Fibroblast of lung (primary cell): Measurements from ENCODE around the gene HNRNPA0. TPM values are rescaled to one million over a fixed set of nuclear protein-coding genes. Genes with fewer than 3 reads are reported as not detected.

Experiments used
- DNase-seq, 2 donors: peaks; one replicate each; pipeline versions ENCODE4 v3.0.0 to v3.0.0-alpha.2; 2010; ENCODE audit warnings: low read depth in 2 of 2
- H2AFZ ChIP-seq: 2 replicates; pipeline ENCODE4 v1.5.1; 2012; ENCODE audit warnings: low read length, control low read depth, inconsistent platforms
- H3K27ac ChIP-seq: 2 replicates; pipeline ENCODE4 v1.5.1; 2011; ENCODE audit warnings: low read length, control low read depth; ENCODE audit not compliant: insufficient read depth
- H3K27me3 ChIP-seq: 2 replicates; pipeline ENCODE4 v1.5.1; 2011; ENCODE audit warnings: mild to moderate bottlenecking, low read length; ENCODE audit not compliant: control insufficient read depth, insufficient read depth
- H3K36me3 ChIP-seq: 2 replicates; pipeline ENCODE4 v1.5.1; 2011; ENCODE audit warnings: low read length; ENCODE audit not compliant: control insufficient read depth, insufficient read depth
- H3K4me1 ChIP-seq: 2 replicates; pipeline ENCODE4 v1.5.1; 2011; ENCODE audit warnings: low read length; ENCODE audit not compliant: control insufficient read depth, insufficient read depth; ENCODE audit errors: extremely low read depth
- H3K4me2 ChIP-seq: 2 replicates; pipeline ENCODE4 v1.5.1; 2011; ENCODE audit warnings: low read length, control low read depth; ENCODE audit not compliant: insufficient read depth; ENCODE audit errors: extremely low read depth
- H3K4me3 ChIP-seq, 4 experiments: fragments of 200-600 bp in 1 of 4; sonication (generic) in 1 of 4; replicated peaks in 1 of 4; 2 replicates each; pipeline ENCODE4 v1.5.1; 2011 to 2016; ENCODE audit warnings: low read length in 4 of 4, low read depth in 3 of 4, mild to moderate bottlenecking in 3 of 4, control low read depth in 2 of 4, inconsistent platforms in 1 of 4, mixed read lengths in 1 of 4; ENCODE audit not compliant: insufficient read depth in 1 of 4; ENCODE audit errors: control extremely low read depth in 1 of 4
- H3K79me2 ChIP-seq: 2 replicates; pipeline ENCODE4 v1.5.1; 2012; ENCODE audit warnings: mild to moderate bottlenecking, low read length, inconsistent platforms; ENCODE audit not compliant: control insufficient read depth, insufficient read depth
- H3K9ac ChIP-seq: 2 replicates; pipeline ENCODE4 v1.5.1; 2011; ENCODE audit warnings: mild to moderate bottlenecking, low read length, control low read depth; ENCODE audit not compliant: insufficient read depth
- H3K9me3 ChIP-seq: 2 replicates; pipeline ENCODE4 v1.5.1; 2012; ENCODE audit warnings: low read depth, low read length; ENCODE audit not compliant: control insufficient read depth, insufficient read depth
- H4K20me1 ChIP-seq: 2 replicates; pipeline ENCODE4 v1.5.1; 2011; ENCODE audit warnings: low read length; ENCODE audit not compliant: control insufficient read depth, insufficient read depth; ENCODE audit errors: extremely low read depth
- CTCF ChIP-seq, 2 donors: IDR thresholded peaks in 1 of 2; conservative IDR thresholded peaks in 1 of 2; 1 replicate in 1 of 2; 2 replicates in 1 of 2; pipeline ENCODE4 v1.5.1; 2011 to 2012; ENCODE audit warnings: low read length in 2 of 2, control low read depth in 1 of 2, inconsistent platforms in 1 of 2, low read depth in 1 of 2, mild to moderate bottlenecking in 1 of 2
- EZH2 ChIP-seq: IDR thresholded peaks from 2 replicates; pipeline ENCODE4 v1.5.1; 2012; ENCODE audit warnings: low read length, control low read depth, mild to moderate bottlenecking; ENCODE audit errors: missing control alignments
- polyA plus RNA-seq, 2 donors: library from polyadenylated mRNA; depleted of rRNA in 1 of 2; stranded (reverse) in 1 of 2; unstranded in 1 of 2; fragments of >200 nt; gene quantifications; 2 replicates each; pipeline ENCODE4 v1.2.1, GENCODE V29; 2011 to 2012; ENCODE audit warnings: missing spikeins in 1 of 2
- total RNA-seq: library from RNA; depleted of rRNA; stranded (reverse); fragments of >200 nt; gene quantifications from 2 replicates; pipeline ENCODE4 v1.2.1, GENCODE V29; 2014

HNRNPA0 gene
- total and polyA plus RNA-seq, 2 donors (not counting 1 experiment from before 2014, with no cell fraction given), result 9.4 to 11.6 TPM

DNA sequence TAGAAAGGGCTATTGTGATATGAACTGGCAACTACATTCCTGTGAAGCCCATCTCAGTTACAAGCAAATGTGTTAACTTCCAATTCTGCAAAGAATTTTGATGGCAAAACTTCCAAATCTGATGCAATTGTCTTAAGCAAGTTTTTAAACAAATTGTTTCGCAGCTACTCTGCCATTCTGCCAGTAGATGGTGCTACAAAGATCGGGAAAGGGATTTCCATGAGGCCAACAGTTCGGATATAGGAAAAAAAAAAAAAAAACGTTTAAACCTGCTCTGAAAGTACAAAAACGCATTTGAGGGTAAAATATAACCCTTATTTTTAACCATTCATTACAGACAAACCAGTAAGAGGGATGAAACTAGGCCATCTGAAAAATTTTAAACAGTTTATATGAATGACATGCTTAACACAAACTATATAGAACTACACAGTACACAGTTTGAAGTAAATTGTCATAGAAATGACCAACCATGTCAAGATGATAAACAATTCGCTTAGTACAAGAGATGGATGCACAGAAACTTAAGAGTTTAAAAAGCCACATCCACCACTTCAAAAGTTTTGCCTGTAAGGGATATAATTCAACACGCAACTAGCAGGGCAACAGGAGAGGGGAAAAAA is 2.2 kb downstream of the HNRNPA0 start:
- no peaks in the 10 kb centered on the region for H3K36me3 ChIP-seq
- peak overlapping the region; percentile 99 for H3K4me2 ChIP-seq
- TF ChIP-seq EZH2, result no peak
- TF ChIP-seq CTCF (conservative IDR thresholded peaks at IDR 0.05 in 1 of 2, IDR thresholded peaks at IDR 0.05 in 1 of 2; ENCODE audit: low read depth in 1 of 2, low read length in 2 of 2), result peak; percentile 85 to 87
- peak overlapping the region; percentile 58 for H3K27ac ChIP-seq
- H3K4me1 ChIP-seq, result peaks cover 3% of the 10 kb centered on the region
- H2AFZ ChIP-seq, result no peak overlapping the region
- peaks cover 11% of the 10 kb centered on the region for H4K20me1 ChIP-seq
- no peaks in the 10 kb centered on the region for H3K9me3 ChIP-seq
- peaks cover 39% of the 10 kb centered on the region for H3K79me2 ChIP-seq
- DNase-seq, result peak; percentile 68 to 89
- peak overlapping the region; percentile 94 to 100 (median 98) for H3K4me3 ChIP-seq
- H3K9ac ChIP-seq, result peak overlapping the region; percentile 99
- no peaks in the 10 kb centered on the region for H3K27me3 ChIP-seq

DNA sequence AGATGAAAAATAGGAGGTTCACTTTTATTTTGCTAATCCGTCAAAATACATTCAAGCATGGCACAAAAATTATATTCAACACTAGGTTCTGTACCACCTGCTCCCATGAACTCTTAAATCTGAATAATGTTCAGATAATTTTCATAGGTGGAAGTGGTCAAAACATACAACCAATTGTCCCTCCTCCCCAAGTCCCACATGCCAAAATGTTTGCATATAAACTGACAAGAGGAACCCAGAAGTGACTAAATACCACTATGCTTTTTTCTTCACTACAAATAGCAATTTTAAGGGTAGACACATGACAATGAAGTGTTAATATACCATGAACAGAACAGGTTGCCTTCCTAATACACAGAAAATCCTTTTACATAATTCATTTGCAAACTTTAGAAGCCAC is 3.7 kb downstream of the HNRNPA0 start:
- TF ChIP-seq EZH2, result no peak
- TF ChIP-seq CTCF (conservative IDR thresholded peaks at IDR 0.05 in 1 of 2, IDR thresholded peaks at IDR 0.05 in 1 of 2; ENCODE audit: low read depth in 1 of 2, low read length in 2 of 2), result no peak
- Histone ChIP-seq H3K79me2 (peaks cover 39% of the 10 kb centered on the region), H3K9me3 (no peaks in the 10 kb centered on the region), H3K4me3 (no peak overlapping the region), H3K27me3 (no peaks in the 10 kb centered on the region), H3K27ac (no peak overlapping the region), H3K4me1 (peaks cover 3% of the 10 kb centered on the region), H3K4me2 (no peak overlapping the region), H3K36me3 (no peaks in the 10 kb centered on the region), H2AFZ (no peak overlapping the region), H4K20me1 (peaks cover 11% of the 10 kb centered on the region), H3K9ac (no peak overlapping the region)
- no peak for DNase-seq

DNA sequence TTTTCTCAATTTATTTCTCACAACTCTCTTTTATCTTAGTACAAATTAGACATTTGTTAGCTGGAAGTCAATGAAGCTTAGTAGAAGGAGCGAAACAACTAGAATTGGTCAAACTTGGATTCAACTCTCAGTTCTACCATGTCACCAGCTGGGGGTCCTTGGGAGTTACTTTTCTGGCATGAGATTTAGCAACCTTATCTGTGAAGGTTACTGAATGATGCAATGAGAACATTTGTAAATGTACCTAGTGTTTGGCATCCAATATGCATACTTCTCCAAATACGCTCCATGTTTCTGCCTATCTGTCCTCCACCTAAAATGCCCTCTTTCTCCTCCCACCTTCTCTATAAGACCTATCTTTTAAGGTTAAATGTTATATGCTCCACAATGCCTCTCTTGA is 6.3 kb downstream of the HNRNPA0 start:
- Histone ChIP-seq H3K27me3 (no peaks in the 10 kb centered on the region), H3K79me2 (peaks cover 26% of the 10 kb centered on the region), H3K9me3 (no peaks in the 10 kb centered on the region), H3K27ac (no peak overlapping the region), H3K9ac (no peak overlapping the region), H4K20me1 (peaks cover 11% of the 10 kb centered on the region), H3K36me3 (no peaks in the 10 kb centered on the region), H3K4me1 (peaks cover 3% of the 10 kb centered on the region), H3K4me2 (no peak overlapping the region), H3K4me3 (no peak overlapping the region), H2AFZ (no peak overlapping the region)
- no peak for DNase-seq
- TF ChIP-seq CTCF (conservative IDR thresholded peaks at IDR 0.05 in 1 of 2, IDR thresholded peaks at IDR 0.05 in 1 of 2; ENCODE audit: low read depth in 1 of 2, low read length in 2 of 2) (no peak), EZH2 (no peak)
